ENCODE measurements around the gene TREML4.
A peak's percentile ranks its signal among the peaks of the same experiment; 100 is the strongest.
"Not testable (repeated sequence)": the region's sequence is repeated elsewhere in the genome, so short reads cannot be mapped to it uniquely, and the experiment has no call there.

The TREML4 gene

GRCh38 chr6:41228096-41228495 is at the start of gene TREML4:
Gene TREML4 (plus strand): TSS chr6:41228349. CDS start chr6:41228428, 79 bp downstream.
- DNase-seq, result no peak

DNA sequence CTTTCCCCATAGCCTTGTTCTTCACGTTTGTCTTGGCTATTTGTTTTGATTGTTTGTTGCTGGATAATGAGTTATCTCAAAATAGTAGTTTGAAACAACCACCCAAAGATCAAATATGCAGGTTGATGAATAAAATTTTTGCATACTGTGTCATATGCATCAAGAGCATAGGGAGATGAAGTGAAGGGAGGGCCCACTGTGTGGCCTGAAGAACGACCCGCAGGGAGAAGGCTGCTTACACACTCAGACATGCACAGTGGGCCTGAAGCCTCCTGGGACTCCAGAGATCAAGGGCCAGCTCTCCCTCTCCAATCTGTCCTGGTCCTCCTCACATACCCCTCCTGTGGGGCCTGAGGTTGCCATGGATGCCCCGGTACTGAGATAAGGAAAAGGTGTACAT is 49.0 kb upstream of the TREML4 start:
- DNase-seq, result no peak

DNA sequence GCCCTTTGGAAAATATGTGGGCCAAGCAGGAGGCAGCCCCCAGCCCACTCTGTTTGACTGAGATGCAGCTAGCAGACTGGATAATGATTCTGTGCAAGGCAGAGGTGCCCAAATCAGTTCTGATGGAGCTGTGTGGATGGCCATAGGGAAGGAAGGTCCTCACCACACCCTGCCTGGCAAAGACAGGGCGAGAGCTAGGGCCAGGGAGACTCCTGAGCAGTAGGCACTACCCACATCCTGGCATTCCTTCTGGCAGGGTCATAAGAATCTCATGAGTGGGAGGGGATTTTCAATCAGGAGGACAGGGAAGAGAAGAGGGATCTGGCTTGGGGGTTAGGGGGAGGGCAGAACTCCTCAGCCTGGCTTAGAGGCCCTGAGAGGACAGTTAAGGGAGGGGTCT is 46.6 kb upstream of the TREML4 start:
- no peak for DNase-seq

- DNase-seq, result no peak
Observed at GRCh38 chr6:41182069-41183034, 45.8 kb upstream of the TREML4 start.

- no peak for DNase-seq
Observed at GRCh38 chr6:41184761-41185160, 43.4 kb upstream of the TREML4 start.

DNA sequence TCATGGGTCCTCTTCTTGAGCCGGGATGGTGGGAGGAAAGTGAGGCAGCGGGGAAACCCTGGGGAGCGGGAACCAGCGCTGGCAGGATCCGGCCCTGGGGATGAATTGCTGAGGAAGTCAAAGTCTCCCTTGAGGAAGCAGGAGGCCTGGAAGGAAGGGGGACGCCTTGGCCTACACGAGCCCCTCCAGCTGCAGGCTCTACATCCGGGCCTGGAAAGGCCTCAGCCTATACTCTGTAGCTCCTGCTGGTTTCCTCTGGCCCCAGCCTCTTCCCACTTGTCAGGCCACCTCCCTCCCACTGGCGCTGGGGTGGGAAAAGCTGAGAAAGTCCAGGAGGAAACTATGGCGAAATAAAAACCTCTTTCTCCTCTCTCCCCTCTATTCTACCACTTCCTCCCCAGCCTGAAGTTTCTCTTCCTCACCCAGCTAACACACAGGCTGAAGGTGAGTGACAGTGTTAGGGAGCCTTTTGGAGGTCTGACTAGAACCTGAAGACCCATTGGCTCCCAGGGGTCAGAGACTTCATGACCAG is 42.1 kb upstream of the TREML4 start:
- no peak for DNase-seq

- DNase-seq, result no peak
Observed at GRCh38 chr6:41187924-41188886, 39.9 kb upstream of the TREML4 start.

GRCh38 chr6:41189046-41189445 is 39.1 kb upstream of the TREML4 start:
- not testable (repeated sequence) for DNase-seq

DNA sequence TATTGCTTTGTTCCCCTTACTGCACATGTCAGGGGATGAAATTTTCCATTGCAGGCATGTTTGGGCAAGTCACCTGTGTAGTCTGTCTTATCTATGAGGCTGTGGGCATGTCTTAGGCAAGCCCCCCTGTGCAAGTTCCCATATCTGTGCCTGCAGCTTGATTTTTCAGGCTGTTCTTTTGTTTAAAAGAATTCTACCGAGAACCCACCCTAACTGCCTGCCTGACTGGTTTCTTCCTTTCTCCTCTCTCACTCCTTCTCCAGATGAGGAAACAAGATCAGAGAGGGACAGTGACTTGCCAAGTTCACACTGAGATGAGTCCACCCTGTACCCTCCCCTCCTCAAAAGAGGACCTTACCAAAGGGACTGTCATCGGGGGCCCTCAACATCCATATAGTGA is 38.2 kb upstream of the TREML4 start:
- DNase-seq, result no peak

GRCh38 chr6:41190791-41191190 is 37.4 kb upstream of the TREML4 start:
- no peak for DNase-seq

DNA sequence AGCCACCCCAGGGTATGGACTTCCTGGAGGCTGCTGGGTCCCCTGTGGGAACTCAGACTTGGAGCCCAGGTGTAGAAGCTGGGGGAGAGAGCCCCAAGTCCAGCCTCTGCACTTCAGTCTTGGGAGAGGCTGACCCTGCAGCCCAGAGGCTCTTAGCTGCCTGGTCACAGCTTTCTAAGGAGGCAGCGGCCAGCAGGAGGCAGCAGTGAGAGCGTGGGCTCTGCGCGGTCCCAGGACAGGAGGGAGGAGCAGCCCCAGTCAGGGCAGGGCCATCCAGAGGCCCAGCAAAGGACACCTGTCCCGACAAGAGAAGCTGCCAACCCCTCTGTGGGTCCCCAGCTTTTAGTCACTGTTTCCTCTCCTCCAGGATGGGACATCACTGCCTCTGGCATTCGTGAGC is 36.6 kb upstream of the TREML4 start:
- DNase-seq, result peak; percentile 39 to 57

DNA sequence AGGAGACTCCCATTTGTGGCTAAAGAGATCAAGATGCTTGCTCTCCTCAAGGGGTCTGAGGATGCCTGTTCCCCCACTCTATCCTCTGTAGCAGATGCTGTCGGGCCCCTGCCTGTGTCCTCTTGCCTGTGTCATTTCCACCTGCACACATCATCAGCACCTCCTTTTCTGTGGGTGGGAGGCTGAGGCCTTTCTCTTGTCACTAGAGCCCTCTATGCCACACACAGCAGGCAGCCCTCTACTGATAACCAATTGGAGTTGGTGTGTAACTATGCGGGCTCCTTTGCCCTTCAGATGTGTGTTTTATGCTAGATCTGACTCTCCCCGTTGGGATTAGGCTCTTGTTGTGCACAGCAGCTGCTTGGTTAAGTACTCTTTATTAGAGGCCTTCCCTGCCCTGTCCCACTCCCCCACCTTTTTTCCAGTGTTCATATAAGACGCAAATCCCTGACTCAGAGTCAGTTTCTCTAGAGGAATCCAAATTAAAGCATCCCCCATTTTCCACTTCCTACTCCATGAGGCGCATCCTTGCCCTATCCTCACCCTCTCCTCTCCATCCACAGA is 34.9 kb upstream of the TREML4 start:
- no peak for DNase-seq

DNA sequence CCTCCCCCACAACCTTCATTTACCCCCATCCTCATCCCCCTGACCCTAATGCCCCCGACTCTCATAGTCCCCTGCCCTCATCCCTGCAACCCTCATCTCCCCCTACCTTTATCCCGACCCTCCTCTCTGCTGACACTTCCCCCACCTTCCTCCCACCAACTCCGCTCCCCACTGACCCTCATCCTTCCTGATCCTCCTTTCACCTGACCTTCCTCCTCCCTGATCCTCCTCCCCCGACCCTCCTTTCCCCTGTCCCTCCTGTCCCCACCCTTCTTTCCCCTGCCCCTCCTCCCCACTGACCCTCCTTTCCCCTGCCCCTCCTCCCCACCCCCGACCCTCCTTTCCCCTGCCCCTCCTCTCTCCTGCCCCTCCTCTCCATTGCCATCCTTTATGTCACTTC is 34.3 kb upstream of the TREML4 start:
- no peak for DNase-seq

GRCh38 chr6:41194386-41194785 is 33.8 kb upstream of the TREML4 start:
- no peak for DNase-seq

- no peak for DNase-seq
Observed at GRCh38 chr6:41197234-41197633, 30.9 kb upstream of the TREML4 start.

- DNase-seq, result no peak
Observed at GRCh38 chr6:41199552-41200246, 28.4 kb upstream of the TREML4 start.

DNA sequence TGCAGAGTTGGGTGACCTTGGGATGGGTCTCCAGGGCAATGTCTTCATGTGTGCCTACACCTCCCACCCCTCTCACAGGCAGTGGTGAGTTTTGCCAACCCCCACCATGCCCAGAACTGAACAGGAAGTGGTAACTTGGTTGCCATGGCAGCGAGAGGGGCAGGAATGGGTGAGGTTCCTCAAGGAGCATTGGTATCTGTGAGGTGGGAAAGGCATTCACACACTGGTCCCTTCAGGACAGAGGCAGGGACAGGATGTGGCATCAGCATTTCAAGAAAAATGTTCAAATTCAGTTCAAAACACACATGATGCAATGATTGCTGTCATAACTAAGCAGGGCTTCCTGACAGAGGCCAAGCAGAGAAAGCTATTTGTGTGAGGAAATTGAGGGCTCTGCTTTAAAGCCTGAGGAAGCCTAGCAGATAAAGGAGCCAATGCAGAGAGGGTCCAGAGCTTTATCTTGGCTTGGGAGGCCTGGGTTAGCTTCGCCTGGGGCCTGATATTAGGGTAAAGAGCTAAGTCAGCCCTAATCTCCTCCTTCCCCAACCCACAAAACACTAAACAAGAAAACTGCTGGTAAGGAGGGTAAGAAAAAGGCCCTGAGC is 27.8 kb upstream of the TREML4 start:
- DNase-seq, result peak; percentile 36 to 40

GRCh38 chr6:41200901-41201763 is 27.0 kb upstream of the TREML4 start, which contains the start of gene TREML2:
Gene TREML2 (minus strand): TSS chr6:41201149. CDS start chr6:41201008, 141 bp downstream.
- DNase-seq, result peak in 1 of 2 donors; percentile 25

GRCh38 chr6:41201764-41202173 is 26.4 kb upstream of the TREML4 start:
- DNase-seq, result no peak

DNA sequence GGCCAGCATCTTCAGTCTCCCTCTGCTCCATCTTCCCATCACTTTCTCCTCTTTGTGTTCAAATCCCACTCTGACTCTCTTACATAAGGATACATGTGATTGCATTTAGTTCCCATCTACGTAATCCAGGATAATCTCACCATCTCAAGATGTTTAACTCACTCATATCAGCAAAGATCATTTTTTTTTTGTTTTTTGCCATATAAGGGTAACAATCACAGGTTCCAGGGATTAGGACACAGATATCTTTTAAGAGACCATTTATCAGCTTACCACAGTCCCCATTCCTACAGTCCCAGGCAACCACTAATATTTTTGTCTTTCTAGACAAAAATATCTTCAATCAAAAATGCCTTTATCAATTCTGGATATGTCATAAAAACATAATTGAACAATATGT is 24.0 kb upstream of the TREML4 start:
- DNase-seq, result no peak
